Gastroesophageal sphincter (tissue), 4 donors: ENCODE data around the gene PCBD1. TPM values are rescaled to one million over a fixed set of nuclear protein-coding genes. Genes with fewer than 3 reads are reported as not detected.

ENCODE experiments used
- ATAC-seq: fragments of 150-250 bp; one replicate; pipeline ENCODE4 v1.9.1; 2016; ENCODE audit warnings: mild to moderate bottlenecking, moderate library complexity
- H3K27ac ChIP-seq, 4 donors: fragments of 200-600 bp; sonication (generic) in 3 of 4; 1 replicate in 3 of 4; 2 replicates in 1 of 4; pipeline ENCODE4 v1.5.1; 2016 to 2019
- H3K27me3 ChIP-seq: fragments of 200-600 bp; sonication (generic); one replicate; pipeline ENCODE4 v1.5.1; 2019
- H3K36me3 ChIP-seq, 2 donors: fragments of 200-600 bp; sonication (generic); one replicate each; pipeline ENCODE4 v1.5.1; 2019; ENCODE audit warnings: control low read depth in 1 of 2
- H3K4me1 ChIP-seq, 3 donors: fragments of 200-600 bp; sonication (generic); 1 replicate in 2 of 3; 2 replicates in 1 of 3; pipeline ENCODE4 v1.5.1; 2016 to 2019; ENCODE audit warnings: control low read depth in 2 of 3
- H3K4me3 ChIP-seq, 2 donors: fragments of 200-600 bp; sonication (generic); one replicate each; pipeline ENCODE4 v1.5.1; 2019; ENCODE audit warnings: mild to moderate bottlenecking in 1 of 2, moderate library complexity in 1 of 2
- H3K9me3 ChIP-seq, 3 donors: fragments of 200-600 bp; sonication (generic); one replicate each; pipeline ENCODE4 v1.5.1; 2017 to 2019; ENCODE audit warnings: control low read depth in 2 of 3
- EP300 ChIP-seq: sonication (generic); formaldehyde crosslinking; IDR thresholded peaks from one replicate; pipeline ENCODE4 v1.6.1; 2017; ENCODE audit warnings: antibody characterized with exemption, mild to moderate bottlenecking
- POLR2A ChIP-seq, 2 donors: fragments of 450-650 bp; IDR thresholded peaks; one replicate each; pipeline ENCODE4 v1.6.1; 2017; ENCODE audit warnings: antibody characterized with exemption in 2 of 2, mild to moderate bottlenecking in 2 of 2, moderate library complexity in 1 of 2
- POLR2AphosphoS5 ChIP-seq: sonication (generic); formaldehyde crosslinking; IDR thresholded peaks from one replicate; pipeline ENCODE4 v1.6.1; 2017; ENCODE audit warnings: antibody characterized with exemption
- WGBS, 2 donors: methylation state at CpG; one replicate each; pipeline ENCODE4 v1.1.5; 2018; ENCODE audit warnings: low coverage in 1 of 2; 5-methylcytosine and 5-hydroxymethylcytosine counted together
- total RNA-seq, 4 donors: library from RNA; depleted of rRNA; stranded (reverse); fragments of >200 nt; gene quantifications; one replicate each; pipeline ENCODE4 v1.1.0, GENCODE V29; 2016
- TF ChIP-seq, protein P1 (sequence below), 4 experiments: fragments of 200-600 bp in 2 of 4; fragments of 450-650 bp in 2 of 4; sonication (generic) in 1 of 4; IDR thresholded peaks; one replicate each; pipeline ENCODE4 v1.5.1; 2017 to 2019; ENCODE audit warnings: antibody characterized with exemption in 4 of 4, mild to moderate bottlenecking in 2 of 4, moderate library complexity in 2 of 4

PCBD1 gene
- total RNA-seq, 4 donors from 2014 or later = 63.4 to 102 (median 74.0) TPM

DNA sequence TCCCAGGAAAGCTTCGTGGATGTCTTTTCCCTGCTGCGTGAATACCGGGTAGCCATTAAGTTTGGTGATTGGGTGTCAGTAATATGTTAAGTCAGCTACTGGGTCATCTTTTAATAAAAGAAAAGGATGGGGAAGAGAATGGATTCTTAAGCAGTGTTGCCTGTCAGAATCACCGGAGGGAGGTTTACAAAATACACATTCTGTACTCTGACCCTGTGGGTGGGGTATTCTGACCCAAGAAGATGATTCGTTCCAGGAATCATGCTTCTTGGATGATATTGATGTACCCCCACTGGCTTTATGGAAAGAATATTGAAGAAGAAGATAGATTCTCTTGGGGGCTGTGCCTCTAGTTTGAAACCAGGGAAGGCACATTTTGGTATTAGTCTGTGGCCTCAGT is 54.3 kb downstream of the PCBD1 start:
- TF ChIP-seq EP300 (no peak), POLR2AphosphoS5 (no peak)
- Histone ChIP-seq H3K27ac (no peak overlapping the region), H3K27me3 (no peaks in the 10 kb centered on the region), H3K4me3 (no peak overlapping the region), H3K9me3 (no peaks in the 10 kb centered on the region), H3K4me1 (peaks cover 0 to 35% (median 0%) of the 10 kb centered on the region in 3 donors), H3K36me3 (peaks cover 0 to 11% of the 10 kb centered on the region in 2 donors)
- ATAC-seq = no peak
- WGBS, 2 donors = 76 to 83% methylated on average over 5 of the region's 5 CpGs

DNA sequence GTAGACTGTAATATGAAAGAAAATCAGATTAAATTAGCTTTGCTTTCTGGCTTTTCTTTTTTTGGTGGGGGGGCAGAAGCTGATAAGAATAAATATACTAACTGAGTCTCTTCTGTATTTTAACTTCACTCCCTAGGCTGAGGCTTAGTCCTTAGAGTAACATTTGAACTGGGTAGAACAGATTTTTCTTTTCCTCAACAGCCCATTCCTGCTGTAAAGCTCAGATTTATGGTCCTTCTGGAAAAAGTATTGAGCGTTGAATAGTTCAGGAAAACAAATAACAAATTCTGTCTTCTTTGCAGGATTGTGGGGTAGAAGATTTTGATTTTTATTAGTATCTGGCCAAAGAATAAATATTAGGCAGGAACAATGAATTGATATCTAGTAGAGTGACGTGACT is 54.8 kb downstream of the PCBD1 start:
- TF ChIP-seq POLR2A (IDR thresholded peaks at IDR 0.05) = no peak
- TF ChIP-seq, protein P1, sequence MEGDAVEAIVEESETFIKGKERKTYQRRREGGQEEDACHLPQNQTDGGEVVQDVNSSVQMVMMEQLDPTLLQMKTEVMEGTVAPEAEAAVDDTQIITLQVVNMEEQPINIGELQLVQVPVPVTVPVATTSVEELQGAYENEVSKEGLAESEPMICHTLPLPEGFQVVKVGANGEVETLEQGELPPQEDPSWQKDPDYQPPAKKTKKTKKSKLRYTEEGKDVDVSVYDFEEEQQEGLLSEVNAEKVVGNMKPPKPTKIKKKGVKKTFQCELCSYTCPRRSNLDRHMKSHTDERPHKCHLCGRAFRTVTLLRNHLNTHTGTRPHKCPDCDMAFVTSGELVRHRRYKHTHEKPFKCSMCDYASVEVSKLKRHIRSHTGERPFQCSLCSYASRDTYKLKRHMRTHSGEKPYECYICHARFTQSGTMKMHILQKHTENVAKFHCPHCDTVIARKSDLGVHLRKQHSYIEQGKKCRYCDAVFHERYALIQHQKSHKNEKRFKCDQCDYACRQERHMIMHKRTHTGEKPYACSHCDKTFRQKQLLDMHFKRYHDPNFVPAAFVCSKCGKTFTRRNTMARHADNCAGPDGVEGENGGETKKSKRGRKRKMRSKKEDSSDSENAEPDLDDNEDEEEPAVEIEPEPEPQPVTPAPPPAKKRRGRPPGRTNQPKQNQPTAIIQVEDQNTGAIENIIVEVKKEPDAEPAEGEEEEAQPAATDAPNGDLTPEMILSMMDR (IDR thresholded peaks at IDR 0.05) = no peak
- no peak for TF ChIP-seq POLR2AphosphoS5
- TF ChIP-seq EP300 = no peak
- Histone ChIP-seq H3K27me3 (no peaks in the 10 kb centered on the region), H3K27ac (no peak overlapping the region), H3K4me1 (peaks cover 0 to 35% (median 0%) of the 10 kb centered on the region in 3 donors), H3K9me3 (no peaks in the 10 kb centered on the region), H3K4me3 (no peak overlapping the region), H3K36me3 (peaks cover 0 to 11% of the 10 kb centered on the region in 2 donors)
- ATAC-seq = no peak
- 63 to 92% methylated on average over 2 of the region's 2 CpGs for WGBS, 2 donors

Other genes with a start within 250 kb of the PCBD1 start
- under 1 TPM in 2 of 4 donors, not detected in 2; 0.04 to 0.27 TPM for gene ADAMTS14, start 216.1 kb downstream of the PCBD1 start, total RNA-seq
- gene TBATA, start 103.2 kb downstream of the PCBD1 start, total RNA-seq = not detected
- 10 to 100 TPM; 23.0 to 28.1 (median 24.4) TPM for gene SGPL1, start 72.6 kb downstream of the PCBD1 start, total RNA-seq